HCT116 (cell line): Measurements from ENCODE around the gene CYP27A1. TPM values are rescaled to one million over a fixed set of nuclear protein-coding genes. Genes with fewer than 3 reads are reported as not detected.

Experiments
- ATAC-seq: fragments of 200-7000 bp; cut with Tn5 transposase; 2 replicates; pipeline ENCODE4 v1.9.1; 2020; ENCODE audit warnings: mild to moderate bottlenecking, moderate library complexity
- BruUV-seq: library from RNA; stranded (reverse); fragments of 400-500 nt; replicated peaks from 2 replicates; lab custom pipeline; 2021; lab: Mats Ljungman, UMichigan
- CTCF ChIA-PET: fragments of 300-600 bp; sonication (Branson Sonifier 250); formaldehyde crosslinking; loops from one replicate; lab custom pipeline; 2021; ENCODE audit warnings: antibody characterized with exemption; lab: Charles Lee
- POLR2A ChIA-PET: fragments of 300-600, 350-600 bp; sonication (Branson Sonifier 250); formaldehyde crosslinking; loops from one replicate; lab custom pipeline; 2021; ENCODE audit warnings: antibody characterized with exemption; lab: Charles Lee
- RAD21 ChIA-PET, 2 experiments: fragments of 300-600 bp; sonication (Branson Sonifier 250); formaldehyde crosslinking; loops; one replicate each; lab custom pipeline; 2023; ENCODE audit warnings: low total read pairs in 2 of 2; ENCODE audit not compliant: uncharacterized antibody in 2 of 2, unreplicated experiment in 2 of 2, low non-redundant PET in 1 of 2; lab: Charles Lee
- DNase-seq: peaks from one replicate; pipeline ENCODE4 v3.0.0-alpha.2; 2010; ENCODE audit warnings: low read depth, low spot score
- H2AFZ ChIP-seq: fragments of 200-600 bp; shearing (Covaris generic), sonication (generic); 2 replicates; pipeline ENCODE4 v1.6.1; 2017; ENCODE audit warnings: low read depth, mixed run types, mixed read lengths, antibody characterized with exemption, low read length; ENCODE audit not compliant: poor library complexity, severe bottlenecking
- H3K27ac ChIP-seq: 2 replicates; pipeline ENCODE4 v1.5.1; 2012; ENCODE audit warnings: low read depth, low read length
- H3K27me3 ChIP-seq: fragments of 200-600 bp; sonication (generic); 2 replicates; pipeline ENCODE4 v1.6.1; 2016; ENCODE audit warnings: mixed run types, low read length, mixed read lengths; ENCODE audit not compliant: insufficient read depth
- H3K36me3 ChIP-seq, 2 experiments: fragments of 200-500 bp in 1 of 2; fragments of 200-600 bp in 1 of 2; sonication (Bioruptor generic) in 1 of 2; sonication (generic) in 1 of 2; 2 replicates each; pipeline versions ENCODE4 v1.5.1 to v1.6.1; 2014 to 2016; ENCODE audit warnings: low read length in 2 of 2, inconsistent platforms in 1 of 2, mixed read lengths in 1 of 2, mixed run types in 1 of 2; ENCODE audit not compliant: insufficient read depth in 2 of 2, control insufficient read depth in 1 of 2
- H3K4me1 ChIP-seq, 2 experiments: fragments of 200-600 bp in 1 of 2; sonication (generic) in 1 of 2; 2 replicates each; pipeline versions ENCODE4 v1.5.1 to v1.6.1; 2012 to 2017; ENCODE audit warnings: low read length in 2 of 2, inconsistent platforms in 1 of 2, mild to moderate bottlenecking in 1 of 2, mixed read lengths in 1 of 2, mixed run types in 1 of 2, moderate library complexity in 1 of 2; ENCODE audit not compliant: insufficient read depth in 2 of 2, control insufficient read depth in 1 of 2
- H3K4me2 ChIP-seq: fragments of 200-600 bp; sonication (generic); 2 replicates; pipeline ENCODE4 v1.6.1; 2017; ENCODE audit warnings: mixed run types, low read length, mixed read lengths
- H3K4me3 ChIP-seq, 2 experiments: fragments of 200-600 bp in 1 of 2; sonication (generic) in 1 of 2; replicated peaks in 1 of 2; 2 replicates each; pipeline ENCODE4 v1.5.1; 2011 to 2016; ENCODE audit warnings: low read length in 2 of 2, control low read depth in 1 of 2, low read depth in 1 of 2, mild to moderate bottlenecking in 1 of 2, mixed read lengths in 1 of 2, mixed run types in 1 of 2
- H3K79me2 ChIP-seq: fragments of 200-600 bp; sonication (generic); 2 replicates; pipeline ENCODE4 v1.6.1; 2017; ENCODE audit warnings: mild to moderate bottlenecking, mixed run types, low read length, moderate library complexity, mixed read lengths; ENCODE audit not compliant: insufficient read depth
- H3K9ac ChIP-seq: fragments of 200-600 bp; sonication (generic); 2 replicates; pipeline ENCODE4 v1.6.1; 2016; ENCODE audit warnings: low read length, mixed read lengths
- H3K9me2 ChIP-seq: fragments of 200-600 bp; sonication (generic), shearing (Covaris generic); 2 replicates; pipeline ENCODE4 v1.6.1; 2017; ENCODE audit warnings: mixed run types, mild to moderate bottlenecking, moderate library complexity; ENCODE audit not compliant: insufficient read depth
- H3K9me3 ChIP-seq, 2 experiments: fragments of 200-500 bp in 1 of 2; fragments of 200-600 bp in 1 of 2; sonication (Bioruptor generic) in 1 of 2; sonication (generic) in 1 of 2; 2 replicates each; pipeline ENCODE4 v1.6.1; 2014 to 2017; ENCODE audit warnings: low read length in 2 of 2, mixed read lengths in 2 of 2, inconsistent platforms in 1 of 2, low read depth in 1 of 2, mild to moderate bottlenecking in 1 of 2, mixed run types in 1 of 2, moderate library complexity in 1 of 2; ENCODE audit not compliant: control insufficient read depth in 1 of 2, insufficient read depth in 1 of 2
- H4K20me1 ChIP-seq: fragments of 200-600 bp; sonication (generic), shearing (Covaris generic); 2 replicates; pipeline ENCODE4 v1.6.1; 2017; ENCODE audit warnings: mixed run types, mild to moderate bottlenecking, moderate library complexity; ENCODE audit not compliant: insufficient read depth
- EZH2 ChIP-seq: fragments of 200-600 bp; sonication (generic); IDR thresholded peaks from 2 replicates; pipeline ENCODE4 v1.6.1; 2017; ENCODE audit warnings: antibody characterized with exemption, mixed run types
- SP1 ChIP-seq: IDR thresholded peaks from 2 replicates; pipeline ENCODE4 v1.6.1; 2012; ENCODE audit warnings: low read depth
- intact Hi-C: fragments of 100-400 bp; cut with micrococcal nuclease; formaldehyde crosslinking; loops from 2 replicates; pipeline ENCODE4 v1.10.0; 2022
- total RNA-seq: library from RNA; stranded (reverse); gene quantifications from one replicate; pipeline ENCODE4 v1.2.1, GENCODE V29; 2021; ENCODE audit not compliant: unreplicated experiment

CYP27A1 gene
- total RNA-seq, 1 experiment from 2014 or later: 1.6 TPM

- no peaks in the 10 kb centered on the region for H3K27me3 ChIP-seq
- DNase-seq (no peak), ATAC-seq (no peak)
- CTCF ChIA-PET: no interaction called here
- intact Hi-C loops: no loop called here
- no peaks in the 10 kb centered on the region for H3K36me3 ChIP-seq
- RAD21 ChIA-PET: no interaction called here
- H3K4me1 ChIP-seq: no peaks in the 10 kb centered on the region
- no peaks in the 10 kb centered on the region for H3K9me2 ChIP-seq
- no peak overlapping the region for H3K4me3 ChIP-seq
- BruUV-seq: no TSS peak
- TF ChIP-seq SP1: no peak
- no peaks in the 10 kb centered on the region for H3K79me2 ChIP-seq
- H4K20me1 ChIP-seq: no peaks in the 10 kb centered on the region
- no peaks in the 10 kb centered on the region for H3K9me3 ChIP-seq
- POLR2A ChIA-PET: interaction anchor here (1.1 kb wide), 1 partner anchor 9 kb away, joined by 3 read pairs; the partner anchor contains the start of gene PRKAG3
- H2AFZ ChIP-seq: no peak overlapping the region
- H3K9ac ChIP-seq: no peak overlapping the region
- no peak overlapping the region for H3K4me2 ChIP-seq
- H3K27ac ChIP-seq: no peak overlapping the region
These were observed 41.4 kb downstream of the CYP27A1 start for GRCh38 chr2:218823196-218823855.

- H2AFZ ChIP-seq: no peak overlapping the region
- no peak overlapping the region for H3K4me3 ChIP-seq
- no peak for TF ChIP-seq EZH2
- ChIA-PET RAD21 (no interaction called here), POLR2A (interaction anchor here (1.1 kb wide), 1 partner anchor 8 kb away, joined by 3 read pairs; the partner anchor contains the start of gene PRKAG3), CTCF (no interaction called here)
- no peaks in the 10 kb centered on the region for H3K4me1 ChIP-seq
- H3K36me3 ChIP-seq: no peaks in the 10 kb centered on the region
- H3K79me2 ChIP-seq: no peaks in the 10 kb centered on the region
- no peak overlapping the region for H3K27ac ChIP-seq
- H4K20me1 ChIP-seq: no peaks in the 10 kb centered on the region
- H3K9ac ChIP-seq: no peak overlapping the region
- ATAC-seq (no peak), DNase-seq (no peak)
- H3K9me2 ChIP-seq: no peaks in the 10 kb centered on the region
- intact Hi-C loops: no loop called here
- no peaks in the 10 kb centered on the region for H3K27me3 ChIP-seq
- H3K9me3 ChIP-seq: no peaks in the 10 kb centered on the region
- H3K4me2 ChIP-seq: no peak overlapping the region
- BruUV-seq: no TSS peak
These were observed 42.1 kb downstream of the CYP27A1 start for GRCh38 chr2:218824004-218824403.
